MM.1S (cell line): ENCODE results near the gene FOXL2.

Experiments
- EZH2 ChIP-seq: fragments of 300-600 bp; sonication (generic); optimal IDR thresholded peaks from 2 replicates; pipeline ENCODE3; 2017; ENCODE audit warnings: low read depth, mild to moderate bottlenecking, antibody characterized with exemption, low read length, mixed read lengths
- EZH2phosphoT487 ChIP-seq: fragments of 300-600 bp; sonication (generic); IDR thresholded peaks from 2 replicates; pipeline ENCODE4 v1.6.1; 2018; ENCODE audit warnings: antibody characterized with exemption, low read length
- TF ChIP-seq, protein P1 (sequence below): fragments of 300-600 bp; sonication (generic); IDR thresholded peaks from 2 replicates; pipeline ENCODE4 v1.5.1; 2016; ENCODE audit warnings: antibody characterized with exemption, low read length, mixed read lengths

DNA sequence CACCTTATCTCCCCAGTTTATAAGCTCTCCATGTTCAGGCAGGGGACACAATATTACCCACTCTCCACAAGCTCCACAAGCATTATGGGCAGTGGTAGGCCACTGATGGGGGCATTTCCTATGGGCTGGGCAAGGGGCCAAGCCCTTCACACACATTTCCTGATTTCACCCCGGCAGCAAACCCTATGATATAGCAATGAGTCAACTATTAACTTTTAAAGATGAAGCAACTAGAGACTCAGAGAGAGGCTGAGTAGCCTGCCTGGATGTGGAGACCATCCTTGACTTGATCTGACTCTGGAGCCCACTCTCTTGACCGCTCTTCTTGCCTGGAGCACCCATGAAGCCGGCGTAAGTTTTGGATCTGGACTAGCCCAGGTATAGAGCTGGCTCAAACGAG is 27.5 kb upstream of the FOXL2 start:
- TF ChIP-seq, protein P1, sequence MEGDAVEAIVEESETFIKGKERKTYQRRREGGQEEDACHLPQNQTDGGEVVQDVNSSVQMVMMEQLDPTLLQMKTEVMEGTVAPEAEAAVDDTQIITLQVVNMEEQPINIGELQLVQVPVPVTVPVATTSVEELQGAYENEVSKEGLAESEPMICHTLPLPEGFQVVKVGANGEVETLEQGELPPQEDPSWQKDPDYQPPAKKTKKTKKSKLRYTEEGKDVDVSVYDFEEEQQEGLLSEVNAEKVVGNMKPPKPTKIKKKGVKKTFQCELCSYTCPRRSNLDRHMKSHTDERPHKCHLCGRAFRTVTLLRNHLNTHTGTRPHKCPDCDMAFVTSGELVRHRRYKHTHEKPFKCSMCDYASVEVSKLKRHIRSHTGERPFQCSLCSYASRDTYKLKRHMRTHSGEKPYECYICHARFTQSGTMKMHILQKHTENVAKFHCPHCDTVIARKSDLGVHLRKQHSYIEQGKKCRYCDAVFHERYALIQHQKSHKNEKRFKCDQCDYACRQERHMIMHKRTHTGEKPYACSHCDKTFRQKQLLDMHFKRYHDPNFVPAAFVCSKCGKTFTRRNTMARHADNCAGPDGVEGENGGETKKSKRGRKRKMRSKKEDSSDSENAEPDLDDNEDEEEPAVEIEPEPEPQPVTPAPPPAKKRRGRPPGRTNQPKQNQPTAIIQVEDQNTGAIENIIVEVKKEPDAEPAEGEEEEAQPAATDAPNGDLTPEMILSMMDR = no peak
- TF ChIP-seq EZH2 (no peak), EZH2phosphoT487 (no peak)
